ENCODE data around the gene DIP2C.
"Not testable (repeated sequence)": the region's sequence is repeated elsewhere in the genome, so short reads cannot be mapped to it uniquely, and the experiment has no call there.

Gene DIP2C

DNA sequence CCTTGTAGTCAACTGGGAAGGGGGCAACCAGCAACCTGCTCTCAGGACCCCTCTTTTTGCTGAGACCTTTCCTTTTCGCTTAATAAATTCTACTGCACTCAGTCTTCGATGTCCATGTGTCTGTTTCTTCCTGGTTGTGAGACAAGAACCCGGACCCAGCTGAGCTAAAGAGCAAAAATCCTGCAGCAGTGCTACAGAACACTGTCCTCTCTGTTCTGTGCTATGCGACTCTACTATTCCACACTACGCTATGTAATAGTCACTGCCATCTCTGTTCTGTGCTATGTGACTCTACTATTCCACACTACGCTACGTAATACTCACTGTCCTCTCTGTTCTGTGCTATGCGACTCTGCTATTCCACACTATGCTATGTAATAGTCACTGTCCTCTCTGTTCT, 34.3 kb downstream of the DIP2C start:
- no peak for DNase-seq

- no peak for DNase-seq
Measured at GRCh38 chr10:654647-654996, 34.8 kb downstream of the DIP2C start.

DNA sequence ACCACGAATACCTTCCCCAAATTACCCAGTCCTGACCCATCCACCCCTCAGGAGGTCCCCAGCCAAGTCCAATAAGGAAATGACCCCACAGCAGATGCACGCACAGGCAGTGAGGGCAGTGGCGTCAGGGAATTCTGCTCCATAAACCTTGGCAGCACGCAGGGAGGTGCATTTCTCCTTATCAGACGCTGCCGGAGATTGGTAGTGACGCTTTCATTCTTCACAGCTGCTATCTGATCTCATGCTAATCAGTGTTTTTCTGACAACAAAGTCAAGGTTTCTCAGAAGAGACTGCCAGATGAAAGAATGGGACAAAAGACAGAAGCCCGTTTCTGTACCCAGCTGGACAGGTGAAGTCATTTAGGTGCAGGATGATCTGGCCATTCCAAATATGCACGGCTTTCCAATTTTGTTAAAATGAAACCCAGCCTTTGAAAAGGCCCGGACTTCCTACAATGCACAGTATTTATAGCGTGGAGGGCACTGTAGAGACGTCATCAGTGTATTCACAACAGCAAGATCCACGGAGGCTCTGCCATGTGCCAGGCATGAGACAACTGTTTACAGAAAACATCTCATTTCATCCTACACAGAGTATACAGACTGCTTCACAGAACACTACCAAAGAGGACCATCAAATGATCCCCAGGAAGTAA, 35.3 kb downstream of the DIP2C start:
- DNase-seq, result no peak

DNA sequence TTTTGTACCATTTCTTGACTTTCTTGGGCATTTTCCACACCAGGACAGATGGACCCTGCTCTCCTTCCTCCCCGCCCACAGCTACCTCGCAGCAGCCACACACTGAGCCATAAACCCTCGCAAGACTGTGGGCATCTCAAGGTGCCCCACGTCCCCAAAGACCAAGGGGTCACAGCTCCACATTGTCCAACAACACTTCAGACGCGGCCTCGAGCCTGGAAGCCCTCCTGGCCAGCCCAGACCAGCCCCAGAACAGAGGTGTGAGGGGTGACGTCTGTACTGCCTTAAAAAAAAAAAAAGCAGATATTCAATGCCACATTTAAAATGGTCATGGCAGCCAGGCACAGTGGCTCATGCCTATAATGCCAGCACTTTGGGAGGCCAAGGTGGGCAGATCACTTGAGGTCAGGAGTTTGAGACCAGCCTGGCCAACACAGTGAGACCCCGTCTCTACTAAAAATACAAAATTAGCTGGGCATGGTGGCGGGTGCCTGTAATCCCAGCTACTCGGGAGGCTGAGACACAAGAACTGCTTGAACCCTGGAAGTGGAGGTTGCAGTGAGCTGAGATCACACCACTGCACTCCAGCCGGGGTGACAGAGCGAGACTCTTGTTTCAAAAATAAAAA, 36.5 kb downstream of the DIP2C start:
- not testable (repeated sequence) for DNase-seq

DNA sequence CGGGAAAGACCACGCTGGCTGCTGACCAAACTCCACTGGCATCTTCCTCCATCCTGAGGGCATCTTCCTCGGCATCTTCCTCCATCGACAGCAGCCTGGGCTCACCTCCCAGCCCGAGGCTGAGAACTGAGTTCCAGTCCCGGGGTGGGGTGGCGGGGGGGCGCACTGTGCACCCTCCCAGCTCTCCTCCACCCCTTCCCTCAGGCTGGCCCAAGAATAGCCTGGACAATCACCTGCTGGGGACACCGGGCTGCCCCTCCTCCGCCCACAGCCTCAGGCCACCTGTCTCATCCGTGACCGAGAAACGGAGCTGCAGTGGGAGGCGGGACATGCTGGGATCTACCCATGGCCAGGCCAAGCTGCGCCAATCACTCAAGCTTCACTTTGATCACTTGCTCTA, 37.2 kb downstream of the DIP2C start:
- DNase-seq, result no peak

DNA sequence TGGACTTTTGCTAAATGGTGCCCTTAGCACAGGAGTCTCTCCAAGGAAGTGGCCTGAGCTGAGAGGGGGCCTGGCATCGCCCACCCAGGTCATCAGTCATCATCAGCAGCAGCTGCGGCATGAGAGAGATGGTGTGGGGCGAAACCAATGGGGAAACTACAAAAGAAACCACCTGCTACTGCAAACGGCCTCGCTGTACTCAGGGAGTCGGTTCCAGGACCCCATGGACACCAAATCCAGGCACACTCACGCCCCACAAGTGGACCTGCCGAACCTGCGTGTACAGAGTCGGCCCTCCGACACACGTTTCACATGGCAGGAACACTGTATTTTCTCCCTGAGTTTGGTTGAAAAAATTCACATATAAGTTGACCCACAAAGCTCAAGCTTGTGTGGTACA, 37.8 kb downstream of the DIP2C start:
- no peak for DNase-seq

DNA sequence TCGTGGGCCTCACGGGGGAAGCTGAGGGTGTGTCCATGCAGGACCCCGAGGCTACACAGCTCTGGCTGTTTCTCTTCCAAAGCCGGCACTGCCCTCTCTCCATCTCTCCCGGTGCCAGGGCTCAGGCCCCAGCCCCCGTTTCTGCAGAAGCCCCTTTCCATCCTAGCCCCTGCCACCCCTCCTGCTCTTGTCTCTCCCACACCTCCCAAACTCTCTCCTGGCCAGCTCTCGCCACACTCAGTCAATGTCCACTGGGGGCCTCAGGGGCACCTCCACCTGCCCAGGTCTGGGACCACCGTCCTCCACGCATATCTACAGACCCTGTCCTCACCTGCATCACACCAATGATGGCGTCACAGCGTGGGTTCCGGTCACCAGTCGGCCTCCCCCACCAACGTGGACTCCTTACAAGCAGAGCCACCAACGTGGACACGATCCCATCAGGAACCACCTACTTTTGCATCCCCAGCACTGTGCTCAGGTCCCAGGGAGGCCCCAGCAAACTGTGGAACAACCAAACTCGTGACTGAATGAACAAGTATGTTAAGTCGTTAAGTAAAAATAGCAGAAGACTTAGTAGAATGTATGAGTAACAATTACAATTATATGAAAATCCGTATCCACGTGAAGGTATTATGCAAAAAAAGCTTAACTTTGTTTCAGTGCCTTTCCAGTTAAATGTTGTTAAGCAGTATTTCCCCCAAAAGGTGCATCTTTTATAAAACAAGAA, 38.4 kb downstream of the DIP2C start:
- no peak for DNase-seq

DNA sequence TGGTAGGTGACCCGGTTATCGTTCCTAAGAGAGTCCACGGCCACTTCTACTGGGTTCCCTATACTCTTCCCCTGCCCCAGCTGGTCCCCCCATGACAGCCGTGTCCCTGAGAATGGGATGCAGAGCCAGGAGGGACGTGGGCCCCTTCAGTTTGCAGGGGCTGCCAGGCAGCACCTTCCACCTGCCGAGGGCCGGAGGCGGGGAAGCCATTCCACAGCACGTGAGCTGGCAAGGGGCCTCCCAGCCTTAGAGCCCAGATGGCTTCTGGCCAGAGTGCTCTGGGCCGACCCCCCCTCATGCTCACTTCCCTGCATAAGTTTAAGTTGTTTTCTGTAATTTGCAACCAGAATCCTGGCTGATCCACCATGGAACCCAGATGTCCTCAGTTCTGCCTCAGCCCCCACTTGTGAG, 39.0 kb downstream of the DIP2C start:
- DNase-seq, result no peak

GRCh38 chr10:649798-650440, 39.5 kb downstream of the DIP2C start:
- DNase-seq, result no peak

GRCh38 chr10:649445-649797, 40.0 kb downstream of the DIP2C start:
- no peak for DNase-seq

DNA sequence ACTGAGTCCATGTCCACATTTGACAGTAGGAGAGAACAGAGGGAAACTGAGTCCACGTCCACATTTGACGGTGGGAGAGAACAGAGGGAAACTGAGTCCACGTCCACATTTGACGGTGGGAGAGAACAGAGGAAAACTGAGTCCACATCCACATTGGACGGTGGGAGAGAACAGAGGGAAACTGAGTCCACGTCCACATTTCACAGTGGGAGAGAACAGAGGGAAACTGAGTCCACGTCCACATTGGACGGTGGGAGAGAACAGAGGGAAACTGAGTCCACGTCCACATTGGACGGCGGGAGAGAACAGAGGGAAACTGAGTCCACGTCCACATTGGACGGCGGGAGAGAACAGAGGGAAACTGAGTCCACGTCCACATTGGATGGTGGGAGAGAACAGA, 42.4 kb downstream of the DIP2C start:
- not testable (repeated sequence) for DNase-seq

DNA sequence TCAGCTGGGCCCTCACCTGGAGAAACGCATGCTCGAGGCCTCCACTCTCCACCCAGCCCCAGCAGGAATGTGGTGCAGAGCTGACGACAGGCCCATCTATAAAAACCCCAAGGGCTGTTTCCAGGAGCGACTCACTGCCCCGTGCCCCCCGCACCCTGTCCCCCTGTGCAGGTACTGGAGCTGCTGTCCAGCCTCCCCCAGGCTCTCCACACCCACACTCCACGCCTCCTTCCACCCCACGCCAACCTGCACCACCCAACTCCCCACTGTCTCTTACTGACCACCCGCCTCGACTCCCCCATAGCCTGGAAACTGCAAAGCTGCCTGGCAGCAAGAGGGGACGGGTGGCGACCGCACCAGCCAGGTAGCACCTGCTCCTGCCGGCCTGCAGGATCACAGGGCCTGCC, 43.3 kb downstream of the DIP2C start:
- no peak for DNase-seq

DNA sequence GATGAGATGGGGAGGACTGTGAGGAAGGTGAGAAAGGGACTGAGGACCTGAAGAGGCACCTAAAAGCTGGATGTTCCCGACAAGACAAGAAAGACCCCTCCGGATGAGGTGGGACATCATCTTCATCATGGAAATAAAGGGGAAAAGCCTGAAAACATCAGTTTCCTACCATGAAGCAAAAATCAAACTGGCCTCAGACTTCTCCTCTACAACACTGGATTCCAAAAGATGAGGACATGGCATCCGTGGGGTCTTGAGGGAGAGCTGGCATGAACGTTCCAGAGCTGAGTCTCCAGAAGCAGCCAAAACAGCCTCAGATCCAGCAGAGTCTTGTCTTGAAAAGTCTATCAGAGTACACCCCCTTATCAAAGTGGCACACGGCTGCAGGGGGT, 44.5 kb downstream of the DIP2C start:
- no peak for DNase-seq

DNA sequence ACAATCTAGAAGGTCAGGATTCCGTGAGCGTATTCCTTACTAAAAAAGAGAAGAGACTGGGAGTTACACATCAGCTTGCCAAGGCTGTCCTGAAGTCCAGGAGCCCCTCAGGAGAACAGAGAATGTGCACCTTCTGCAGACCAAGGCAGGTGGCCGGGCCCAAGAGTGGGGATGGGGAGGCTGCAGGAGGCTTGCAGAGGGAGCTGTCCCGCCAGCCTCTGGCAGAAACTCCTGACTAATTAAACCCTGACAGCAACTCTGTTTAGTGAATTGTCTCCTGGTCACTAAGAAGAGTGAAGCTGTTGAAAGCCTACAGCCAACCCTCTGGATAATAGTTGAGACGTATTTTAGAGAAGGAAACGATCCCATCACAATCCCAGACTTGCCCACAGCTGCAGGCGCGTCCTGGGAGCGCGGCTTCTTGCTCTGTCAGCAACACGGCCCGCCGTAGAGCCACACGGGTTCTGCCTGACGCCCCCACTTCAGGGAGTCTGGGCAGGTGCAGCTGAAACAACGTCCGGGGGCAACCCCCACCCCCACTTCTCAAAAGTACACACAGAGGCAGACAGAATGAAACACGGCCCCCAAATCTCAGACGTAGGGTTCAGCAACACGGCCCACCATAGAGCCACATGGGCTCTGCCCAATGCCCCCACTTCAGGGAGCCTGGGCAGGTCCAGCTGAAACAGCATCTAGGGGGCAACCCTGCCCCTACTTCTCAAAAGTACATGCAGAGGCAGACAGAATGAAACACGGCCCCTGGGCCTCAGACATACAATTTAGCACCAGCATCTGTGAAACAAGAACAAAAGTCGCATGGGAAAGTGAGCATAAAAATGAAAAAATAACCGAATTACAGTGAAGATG, 45.2 kb downstream of the DIP2C start:
- DNase-seq, result no peak

DNA sequence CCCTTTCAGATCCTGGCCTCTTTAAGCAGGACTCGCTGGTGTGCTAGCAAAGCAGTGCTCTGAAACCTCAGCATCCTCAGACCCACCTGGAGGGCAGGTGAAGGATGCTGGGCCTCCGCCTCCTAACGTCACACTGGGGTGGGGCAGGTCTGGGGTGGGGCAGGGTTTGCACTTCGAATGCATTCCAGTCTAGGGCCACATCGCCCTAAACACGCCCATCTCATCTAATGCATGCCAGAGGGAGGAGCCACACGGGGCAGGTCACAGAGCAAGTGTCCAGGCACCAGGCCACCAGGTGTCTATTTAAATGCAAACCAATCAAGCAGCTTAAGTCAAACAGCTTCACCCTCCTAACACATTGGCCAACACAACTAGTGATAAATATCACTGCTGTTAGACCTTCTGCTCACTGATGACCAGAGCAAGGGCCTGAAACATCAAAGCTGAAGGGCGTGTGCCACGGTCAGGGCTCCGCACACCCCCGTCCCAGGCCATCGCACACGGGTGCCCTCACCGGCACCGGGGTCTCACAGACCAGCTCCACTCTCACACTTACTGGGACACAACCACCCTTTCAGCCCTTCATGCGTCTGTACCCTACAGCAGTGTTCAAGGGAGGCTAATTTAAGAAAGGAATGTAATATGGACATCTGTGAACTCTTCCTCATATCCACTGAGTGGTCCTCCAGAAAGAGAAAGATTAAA, 47.1 kb downstream of the DIP2C start:
- DNase-seq, result no peak

DNA sequence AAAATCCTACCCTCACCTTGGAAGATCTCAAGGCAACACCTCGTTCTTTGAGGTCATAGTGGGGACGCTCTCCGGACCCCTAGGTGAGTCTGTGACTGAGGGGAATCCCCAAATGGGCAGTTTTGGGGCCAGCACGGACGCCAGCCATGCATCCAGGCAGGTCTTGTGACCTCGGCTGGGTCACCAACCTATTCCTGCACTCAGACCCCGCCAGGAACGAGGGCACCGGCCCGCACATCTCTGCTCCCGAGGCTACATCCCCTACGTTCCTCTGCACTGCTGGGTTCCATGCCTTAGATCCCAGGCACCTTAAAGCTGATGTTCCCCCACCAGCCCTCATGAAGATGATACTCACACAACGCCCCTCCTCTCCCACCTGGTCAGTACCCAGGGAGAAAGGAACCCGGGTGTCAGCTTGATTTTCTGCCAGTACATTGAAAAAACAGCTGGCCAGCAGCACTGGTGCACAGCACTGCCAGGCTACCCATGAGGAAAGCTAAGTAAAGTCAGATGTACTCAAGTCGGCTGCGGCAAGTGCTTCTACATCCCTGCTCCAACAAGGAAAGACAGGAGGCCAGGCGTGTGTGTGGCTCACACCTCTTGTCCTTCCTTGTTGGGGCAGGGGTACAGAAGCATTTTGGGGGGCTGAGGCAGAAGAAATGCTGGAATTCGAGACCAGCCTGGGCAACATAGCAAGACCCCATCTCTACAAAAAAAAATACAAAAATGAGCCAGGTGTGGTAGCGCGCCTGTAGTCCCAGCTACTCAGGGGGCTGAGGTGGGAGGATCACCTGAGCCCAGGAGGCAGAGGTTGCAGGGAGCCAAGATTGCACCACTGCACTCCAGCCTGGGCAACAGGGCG, 48.1 kb downstream of the DIP2C start:
- DNase-seq, result no peak

GRCh38 chr10:640673-641045, 48.8 kb downstream of the DIP2C start:
- no peak for DNase-seq

- DNase-seq, result no peak
Measured at GRCh38 chr10:639751-640672, 49.5 kb downstream of the DIP2C start.

- no peak for DNase-seq
Measured at GRCh38 chr10:639001-639750, 50.3 kb downstream of the DIP2C start.
